ENCODE measurements around the gene SH2D6. TPM values are rescaled to one million over a fixed set of nuclear protein-coding genes. Genes with fewer than 3 reads are reported as not detected.

SH2D6 gene
- total and polyA plus RNA-seq, 9 of the 15 experiments (the other 6 are each of a cell fraction or from before 2014, with no cell fraction given), result 0.07 to 0.76 (median 0.33) TPM; not detected in 2

GRCh38 chr2:85429213-85429923 lies 10.9 kb downstream of the SH2D6 start:
- POLR2A ChIA-PET, result interaction anchor here (0.6 to 63.9 kb wide), 6 partner anchors 8 to 150 kb away, joined by 3 to 1576 read pairs (median 6); partner anchors contain the start of gene MAT2A
- DNase-seq (ENCODE audit: extremely low read depth in 1 of 4, low spot score in 3 of 4), result no peak
- CTCF ChIA-PET (ENCODE audit: low intra/inter-chr PET ratio), result no interaction called here
- intact Hi-C loops (cut with micrococcal nuclease) (no loop called here), in situ Hi-C loops (cut with MboI) (no loop called here)
- FAIRE-seq, result no peak
- BruUV-seq (replicated peaks), result no TSS peak
- peak overlapping the region; percentile 84 for H2AFZ ChIP-seq (ENCODE audit: low read depth, low read length)
- no peaks in the 10 kb centered on the region for H3K9me3 ChIP-seq (replicated peaks; ENCODE audit: control insufficient read depth, insufficient read depth, low read depth, low read length)
- no peaks in the 10 kb centered on the region for H3K79me2 ChIP-seq (ENCODE audit: control insufficient read depth, insufficient read depth, low read length)
- no peaks in the 10 kb centered on the region for H4K20me1 ChIP-seq (replicated peaks; ENCODE audit: control insufficient read depth, insufficient read depth, low read length)
- peak; percentile 26 for ATAC-seq
- WGBS (ENCODE audit: insufficient coverage, low coverage, missing lambda C conversion rate), result 61% methylated on average over 12 of the region's 12 CpGs
- no peaks in the 10 kb centered on the region for H3K27me3 ChIP-seq (ENCODE audit: control insufficient read depth in 2 of 2, insufficient read depth in 2 of 2, low read length in 2 of 2)
- no peaks in the 10 kb centered on the region for H3K9me1 ChIP-seq (ENCODE audit: control insufficient read depth, insufficient read depth, low read length)
- peaks cover 31 to 45% of the 10 kb centered on the region in 2 experiments for H3K4me1 ChIP-seq (replicated peaks in 1 of 2; ENCODE audit: control insufficient read depth in 2 of 2, insufficient read depth in 2 of 2, low read length in 2 of 2)
- no peak overlapping the region; the same call in 2 of the 3 replicates for H3K27ac ChIP-seq (ENCODE audit: extremely low read depth, low read depth, low read length)
- no peak overlapping the region for H3K4me3 ChIP-seq
- H3K4me2 ChIP-seq (ENCODE audit: insufficient read depth, low read length), result peak overlapping the region; percentile 43; the same call in 1 of the 2 replicates
- no peaks in the 10 kb centered on the region for H3K36me3 ChIP-seq (ENCODE audit: control insufficient read depth, insufficient read depth, low read length)
- H3K9ac ChIP-seq (ENCODE audit: insufficient read depth in 1 of 2, low read depth in 2 of 2, low read length in 2 of 2), result peak overlapping the region in 1 of 2 experiments; percentile 65; a peak in 2 of 4 replicates
- no peak for TF ChIP-seq RBM17 (IDR thresholded peaks at IDR 0.05; ENCODE audit: borderline replicate concordance, low read depth, low read length)
- no peak for TF ChIP-seq BRF1 (IDR thresholded peaks at IDR 0.05; ENCODE audit: borderline replicate concordance, extremely low read depth, insufficient read length)
- no peak for TF ChIP-seq HMGN3 (IDR thresholded peaks at IDR 0.05; ENCODE audit: borderline replicate concordance, extremely low read depth, insufficient read length, low read depth, low read length)
- peak; percentile 45; the same call in 1 of the 2 replicates for TF ChIP-seq ZBTB7A (IDR thresholded peaks at IDR 0.05; ENCODE audit: borderline replicate concordance, control insufficient read depth, low read depth, low read length)
- no peak for TF ChIP-seq THRB (CRISPR knock-in tag; conservative IDR thresholded peaks at IDR 0.05)
- TF ChIP-seq CREM (IDR thresholded peaks at IDR 0.05; ENCODE audit: low read depth), result no peak
- no peak for TF ChIP-seq RNF2 (IDR thresholded peaks at IDR 0.05)
- TF ChIP-seq ZNF778 (CRISPR knock-in tag; IDR thresholded peaks at IDR 0.05), result no peak
- no peak for TF ChIP-seq HES1 (IDR thresholded peaks at IDR 0.05; ENCODE audit: low read depth)
- no peak for TF ChIP-seq SREBF2 (CRISPR knock-in tag; IDR thresholded peaks at IDR 0.05)
- TF ChIP-seq E2F3 (CRISPR knock-in tag; IDR thresholded peaks at IDR 0.05), result no peak
- TF ChIP-seq IRF2 (CRISPR knock-in tag; IDR thresholded peaks at IDR 0.05), result no peak
- no peak for TF ChIP-seq TBL1XR1 (IDR thresholded peaks at IDR 0.05; ENCODE audit: low read length in 2 of 2)
- TF ChIP-seq PTBP1 (IDR thresholded peaks at IDR 0.05; ENCODE audit: low read depth, low read length), result no peak
- TF ChIP-seq PKNOX1 (IDR thresholded peaks at IDR 0.05), result peak; percentile 21; the same call in 1 of the 2 replicates
- no peak for TF ChIP-seq ESRRB (CRISPR knock-in tag; IDR thresholded peaks at IDR 0.05; ENCODE audit: borderline replicate concordance)
- no peak for TF ChIP-seq ZFX (CRISPR knock-in tag; IDR thresholded peaks at IDR 0.05)
- no peak for TF ChIP-seq ATF2 (CRISPR knock-in tag; IDR thresholded peaks at IDR 0.05)
- TF ChIP-seq ZNF217 (CRISPR knock-in tag; IDR thresholded peaks at IDR 0.05), result no peak

Measured in K562 (cell line).